Keratinocyte (primary cell): ENCODE results near the gene SORBS1.

Experiments
- CTCF ChIP-seq, 3 experiments: IDR thresholded peaks in 1 of 3; conservative IDR thresholded peaks in 1 of 3; optimal IDR thresholded peaks in 1 of 3; 2 replicates in 2 of 3; 3 replicates in 1 of 3; pipeline versions ENCODE3 to v1.5.1; 2011; ENCODE audit warnings: low read length in 3 of 3, mild to moderate bottlenecking in 3 of 3, moderate library complexity in 2 of 3, control low read depth in 1 of 3, inconsistent platforms in 1 of 3; ENCODE audit not compliant: insufficient read depth in 2 of 3; ENCODE audit errors: extremely low read depth in 1 of 3
- EZH2 ChIP-seq: IDR thresholded peaks from one replicate; pipeline ENCODE4 v1.6.1; 2012; ENCODE audit warnings: inconsistent platforms, mild to moderate bottlenecking, low read length, moderate library complexity

DNA sequence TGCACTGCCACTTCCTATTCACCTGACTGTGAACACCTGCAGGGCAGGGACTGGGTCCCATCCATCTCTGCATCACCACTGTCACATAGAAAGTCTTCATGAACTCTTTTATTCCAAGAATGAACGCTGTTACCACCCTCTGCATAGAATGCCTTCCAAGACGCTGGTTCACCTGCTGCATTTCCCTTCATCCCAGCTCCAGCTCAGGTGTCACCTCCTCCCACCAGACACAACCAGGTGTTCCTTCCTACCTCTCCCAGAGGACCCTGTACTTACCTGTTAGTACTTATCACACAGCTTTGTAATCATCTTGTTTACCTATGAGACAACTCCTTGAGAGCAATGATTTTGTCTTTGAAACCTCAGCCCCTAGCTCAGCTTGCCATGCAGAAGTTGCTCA, 31.1 kb downstream of the SORBS1 start:
- TF ChIP-seq CTCF (optimal IDR thresholded peaks at IDR 0.05 in 1 of 3, IDR thresholded peaks at IDR 0.05 in 1 of 3, conservative IDR thresholded peaks at IDR 0.05 in 1 of 3; ENCODE audit: extremely low read depth in 1 of 3, insufficient read depth in 2 of 3, low read length in 3 of 3) (no peak), EZH2 (no peak)
